ENCODE results near the gene IL17RC. TPM values are rescaled to one million over a fixed set of nuclear protein-coding genes. Genes with fewer than 3 reads are reported as not detected.

IL17RC gene
- total RNA-seq, 2 donors from 2014 or later = 21.2 to 26.8 TPM

DNA sequence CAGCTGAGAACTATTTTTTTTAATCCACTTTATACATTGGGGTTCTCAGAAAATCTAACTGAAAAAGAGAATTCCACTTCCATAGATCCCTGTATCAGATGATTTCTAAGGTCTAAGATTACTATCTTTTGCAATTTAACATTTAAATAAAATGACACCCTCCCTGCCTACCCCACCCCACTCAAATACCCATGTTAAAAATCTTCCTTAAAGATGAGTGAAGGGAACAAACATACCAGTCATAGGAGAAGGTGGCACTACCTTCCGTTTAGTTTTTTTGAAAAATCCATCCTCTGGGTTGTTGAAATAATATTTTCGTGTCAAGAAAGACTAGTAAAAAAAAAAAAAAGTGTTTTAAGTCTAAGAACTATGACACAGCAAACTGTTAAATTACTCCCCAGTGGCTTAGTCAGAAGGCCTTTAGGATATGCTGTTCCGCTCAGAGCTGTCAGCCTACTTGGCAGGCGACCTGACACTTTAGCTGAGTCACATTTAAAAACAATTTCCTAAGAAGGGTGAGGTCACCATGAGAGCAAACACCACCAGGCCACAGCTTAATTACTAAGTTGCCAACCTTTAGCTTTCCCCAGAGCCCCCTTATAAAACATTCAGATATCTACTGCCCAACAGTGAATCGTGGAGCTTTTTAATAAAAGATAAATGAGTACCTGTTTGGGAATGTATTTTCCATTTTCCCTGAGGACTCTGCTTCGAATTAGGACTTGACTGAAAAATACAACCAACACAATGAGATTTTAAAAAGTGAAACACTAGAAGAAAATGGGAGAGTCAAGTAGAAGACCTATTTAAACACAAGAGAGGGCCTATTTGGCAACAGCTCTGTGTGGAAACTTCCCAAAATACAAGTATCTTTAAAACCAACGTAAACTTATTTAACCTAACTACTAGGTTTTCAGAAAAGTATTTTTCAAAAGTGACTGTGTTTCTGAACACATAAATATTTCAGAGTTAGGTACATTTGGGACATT is 60.1 kb downstream of the IL17RC start:
- no peak overlapping the region for H3K9ac ChIP-seq (ENCODE audit: low read depth in 2 of 2, low read length in 2 of 2)
- H3K27me3 ChIP-seq = no peaks in the 10 kb centered on the region
- H3K36me3 ChIP-seq = no peaks in the 10 kb centered on the region
- DNase-seq = peak; percentile 42
- no peaks in the 10 kb centered on the region for H3K9me3 ChIP-seq
- peak overlapping the region; percentile 10 for H3K27ac ChIP-seq
- no peaks in the 10 kb centered on the region for H3K4me1 ChIP-seq
- H3K4me3 ChIP-seq = no peak overlapping the region
- intact Hi-C loops (cut with DNase I) = no loop called here
- TF ChIP-seq, protein P1, sequence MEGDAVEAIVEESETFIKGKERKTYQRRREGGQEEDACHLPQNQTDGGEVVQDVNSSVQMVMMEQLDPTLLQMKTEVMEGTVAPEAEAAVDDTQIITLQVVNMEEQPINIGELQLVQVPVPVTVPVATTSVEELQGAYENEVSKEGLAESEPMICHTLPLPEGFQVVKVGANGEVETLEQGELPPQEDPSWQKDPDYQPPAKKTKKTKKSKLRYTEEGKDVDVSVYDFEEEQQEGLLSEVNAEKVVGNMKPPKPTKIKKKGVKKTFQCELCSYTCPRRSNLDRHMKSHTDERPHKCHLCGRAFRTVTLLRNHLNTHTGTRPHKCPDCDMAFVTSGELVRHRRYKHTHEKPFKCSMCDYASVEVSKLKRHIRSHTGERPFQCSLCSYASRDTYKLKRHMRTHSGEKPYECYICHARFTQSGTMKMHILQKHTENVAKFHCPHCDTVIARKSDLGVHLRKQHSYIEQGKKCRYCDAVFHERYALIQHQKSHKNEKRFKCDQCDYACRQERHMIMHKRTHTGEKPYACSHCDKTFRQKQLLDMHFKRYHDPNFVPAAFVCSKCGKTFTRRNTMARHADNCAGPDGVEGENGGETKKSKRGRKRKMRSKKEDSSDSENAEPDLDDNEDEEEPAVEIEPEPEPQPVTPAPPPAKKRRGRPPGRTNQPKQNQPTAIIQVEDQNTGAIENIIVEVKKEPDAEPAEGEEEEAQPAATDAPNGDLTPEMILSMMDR (IDR thresholded peaks at IDR 0.05) = no peak

DNA sequence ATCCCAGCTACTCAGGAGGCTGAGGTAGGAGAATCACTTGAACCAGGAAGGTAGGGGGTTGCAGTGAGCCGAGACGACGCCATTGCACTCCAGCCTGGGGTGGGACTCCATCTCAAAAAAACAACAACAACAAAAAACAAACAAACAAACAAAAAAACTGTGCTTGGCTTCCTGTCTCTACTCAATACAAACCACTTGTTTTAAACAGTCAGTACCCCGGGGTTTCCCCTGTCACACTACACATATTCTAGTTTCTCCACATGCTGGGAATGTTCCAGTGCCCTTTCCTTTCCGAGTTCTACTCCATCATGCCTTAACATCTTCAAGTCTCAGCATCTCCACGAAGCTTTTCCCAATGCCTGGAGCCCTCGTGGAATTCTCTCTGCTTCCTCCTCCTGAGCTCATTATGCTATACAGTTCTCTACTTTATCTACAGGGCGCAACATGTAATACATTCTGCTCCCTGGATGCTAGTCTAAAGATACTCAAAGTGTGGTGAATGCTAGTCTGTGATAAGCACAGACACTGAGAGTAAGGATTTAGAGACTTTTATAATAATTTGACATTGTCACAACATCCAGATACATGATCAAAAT is 61.9 kb downstream of the IL17RC start:
- Histone ChIP-seq H3K4me1 (no peaks in the 10 kb centered on the region), H3K27me3 (no peaks in the 10 kb centered on the region), H3K9me3 (no peaks in the 10 kb centered on the region), H3K27ac (no peak overlapping the region), H3K36me3 (no peaks in the 10 kb centered on the region), H3K4me3 (no peak overlapping the region), H3K9ac (ENCODE audit: low read depth in 2 of 2, low read length in 2 of 2) (no peak overlapping the region)
- DNase-seq = no peak
- TF ChIP-seq, protein P1 (IDR thresholded peaks at IDR 0.05) = no peak
- intact Hi-C loops (cut with DNase I) = no loop called here

DNA sequence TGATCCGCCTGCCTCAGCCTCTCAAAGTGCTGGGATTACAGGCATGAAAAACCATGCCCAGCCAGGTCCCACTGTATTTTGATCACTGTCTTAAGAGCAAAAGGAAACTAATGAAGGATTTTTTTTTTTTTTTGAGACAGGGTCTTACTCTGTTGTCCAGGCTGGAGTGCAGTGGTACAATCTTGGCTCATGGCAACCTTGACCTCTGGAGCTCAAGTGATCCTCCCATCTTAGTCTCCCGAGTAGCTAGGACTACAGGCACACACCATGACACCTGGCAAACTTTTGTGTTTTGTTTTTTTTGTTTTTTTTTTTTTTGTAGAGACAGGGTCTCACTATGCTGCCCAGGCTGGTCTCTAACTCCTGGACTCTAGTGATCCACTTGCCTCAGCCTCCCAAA is 63.4 kb downstream of the IL17RC start:
- Histone ChIP-seq H3K27ac (no peak overlapping the region), H3K4me3 (no peak overlapping the region), H3K36me3 (no peaks in the 10 kb centered on the region), H3K27me3 (no peaks in the 10 kb centered on the region), H3K9me3 (no peaks in the 10 kb centered on the region), H3K9ac (ENCODE audit: low read depth in 2 of 2, low read length in 2 of 2) (no peak overlapping the region), H3K4me1 (peaks cover 1% of the 10 kb centered on the region)
- DNase-seq = no peak
- TF ChIP-seq, protein P1 (IDR thresholded peaks at IDR 0.05) = no peak
- intact Hi-C loops (cut with DNase I) = no loop called here

Other genes starting within 250 kb of the IL17RC start
- not detected for gene CPNE9, start 213.3 kb upstream of the IL17RC start, total RNA-seq
- gene BRPF1, start 185.4 kb upstream of the IL17RC start, total RNA-seq = 10 to 100 TPM; 13.6 to 18.7 TPM
- 10 to 100 TPM; 19.1 to 24.9 TPM for gene OGG1, start 167.1 kb upstream of the IL17RC start, total RNA-seq
- 10 to 100 TPM in 1 of 2 donors, 1 to 10 TPM in 1; 7.8 to 16.5 TPM for gene CAMK1, start 147.2 kb upstream of the IL17RC start, total RNA-seq
- 10 to 100 TPM; 60.1 to 66.4 TPM for gene TADA3, start 124.6 kb upstream of the IL17RC start, total RNA-seq
- 100 to 1,000 TPM; 221 to 228 TPM for gene ARPC4, start 124.0 kb upstream of the IL17RC start, total RNA-seq
- gene TTLL3, start 106.8 kb upstream of the IL17RC start, total RNA-seq = 10 to 100 TPM; 25.0 to 28.7 TPM
- 10 to 100 TPM; 24.8 to 42.9 TPM for gene RPUSD3, start 73.1 kb upstream of the IL17RC start, total RNA-seq
- gene CIDEC, start 36.8 kb upstream of the IL17RC start, total RNA-seq = 1 to 10 TPM; 4.5 to 8.9 TPM
- gene JAGN1, start 26.5 kb upstream of the IL17RC start, total RNA-seq = 10 to 100 TPM; 43.7 to 51.2 TPM
- gene IL17RE, start 14.2 kb upstream of the IL17RC start, total RNA-seq = 10 to 100 TPM; 66.4 to 71.4 TPM
- gene CRELD1, start 16.7 kb downstream of the IL17RC start, total RNA-seq = 10 to 100 TPM; 23.3 to 40.4 TPM
- 1 to 10 TPM in 1 of 2 donors, under 1 TPM in 1; 0.96 to 1.1 TPM for gene PRRT3, start 35.3 kb downstream of the IL17RC start, total RNA-seq
- 10 to 100 TPM; 80.2 to 85.9 TPM for gene EMC3, start 69.7 kb downstream of the IL17RC start, total RNA-seq
- 10 to 100 TPM in 1 of 2 donors, 1 to 10 TPM in 1; 6.9 to 31.1 TPM for gene FANCD2, start 109.3 kb downstream of the IL17RC start, total RNA-seq
- not detected for gene FANCD2OS, start 191.2 kb downstream of the IL17RC start, total RNA-seq
- 100 to 1,000 TPM; 104 to 105 TPM for gene BRK1, start 198.6 kb downstream of the IL17RC start, total RNA-seq
- 10 to 100 TPM; 35.4 to 40.6 TPM for gene VHL, start 224.7 kb downstream of the IL17RC start, total RNA-seq
- gene IRAK2, start 247.8 kb downstream of the IL17RC start, total RNA-seq = 1 to 10 TPM; 1.0 to 2.6 TPM